NCI-H1694 (cell line): ENCODE measurements around the gene HDAC5.
A peak's percentile ranks its signal among the peaks of the same experiment; 100 is the strongest.
"Not testable (repeated sequence)": the region's sequence is repeated elsewhere in the genome, so short reads cannot be mapped to it uniquely, and the experiment has no call there.

Experiments used
- DNase-seq: peaks from one replicate; lab custom pipeline; 2025; lab: John Stamatoyannopoulos, UW

HDAC5 gene

GRCh38 chr17:44111777-44112176 is 11.7 kb downstream of the HDAC5 start:
- no peak for DNase-seq

- peak; percentile 93 for DNase-seq
Observed at GRCh38 chr17:44110823-44111633, 12.4 kb downstream of the HDAC5 start.

GRCh38 chr17:44110011-44110686 is 13.3 kb downstream of the HDAC5 start:
- no peak for DNase-seq

- no peak for DNase-seq
Observed at GRCh38 chr17:44109312-44109630, 14.2 kb downstream of the HDAC5 start.

- no peak for DNase-seq
Observed at GRCh38 chr17:44108440-44109311, 14.8 kb downstream of the HDAC5 start.

- no peak for DNase-seq
Observed at GRCh38 chr17:44106801-44107200, 16.6 kb downstream of the HDAC5 start.

GRCh38 chr17:44105941-44106340 is 17.5 kb downstream of the HDAC5 start:
- no peak for DNase-seq

- no peak for DNase-seq
Observed at GRCh38 chr17:44105483-44105882, 18.0 kb downstream of the HDAC5 start.

- no peak for DNase-seq
Observed at GRCh38 chr17:44102849-44103622, 20.4 kb downstream of the HDAC5 start.

- not testable (repeated sequence) for DNase-seq
Observed at GRCh38 chr17:44101858-44102257, 21.6 kb downstream of the HDAC5 start.

GRCh38 chr17:44097110-44097958 is 26.1 kb downstream of the HDAC5 start:
- DNase-seq: no peak

- peak; percentile 92 for DNase-seq
Observed at GRCh38 chr17:44095647-44096496, 27.6 kb downstream of the HDAC5 start.

- DNase-seq: no peak
Observed at GRCh38 chr17:44095388-44095646, 28.1 kb downstream of the HDAC5 start.

- no peak for DNase-seq
Observed at GRCh38 chr17:44094701-44095387, 28.6 kb downstream of the HDAC5 start.

- DNase-seq: peak; percentile 69
Observed at GRCh38 chr17:44093231-44093900, 30.1 kb downstream of the HDAC5 start.

- no peak for DNase-seq
Observed at GRCh38 chr17:44092051-44092450, 31.4 kb downstream of the HDAC5 start.

GRCh38 chr17:44091200-44091997 is 32.0 kb downstream of the HDAC5 start:
- no peak for DNase-seq

- no peak for DNase-seq
Observed at GRCh38 chr17:44088254-44088653, 35.2 kb downstream of the HDAC5 start.
